GM12878 (cell line): ENCODE data around the gene MAP3K6. TPM values are rescaled to one million over a fixed set of nuclear protein-coding genes. Genes with fewer than 3 reads are reported as not detected.
"Not testable (repeated sequence)": the region's sequence is repeated elsewhere in the genome, so short reads cannot be mapped to it uniquely, and the experiment has no call there.

Source experiments
- ATAC-seq: fragments of 200-7000 bp; cut with Tn5 transposase; 3 replicates; pipeline ENCODE4 v1.9.1; 2020; ENCODE audit warnings: mild to moderate bottlenecking, moderate library complexity
- BruUV-seq: library from RNA; stranded (reverse); fragments of 400-500 nt; replicated peaks from 2 replicates; lab custom pipeline; 2021; lab: Mats Ljungman, UMichigan
- CTCF ChIA-PET: fragments of 300-600 bp; sonication (Branson Sonifier 250); formaldehyde crosslinking; extraction: SDS; loops from one replicate; lab custom pipeline; 2021; ENCODE audit warnings: inconsistent platforms; lab: Yijun Ruan, JAX
- POLR2A ChIA-PET: fragments of 350-600 bp; formaldehyde crosslinking; extraction: SDS; loops from one replicate; lab custom pipeline; 2021; ENCODE audit warnings: inconsistent platforms; lab: Charles Lee
- RAD21 ChIA-PET: fragments of 300-600 bp; sonication (Branson Sonifier 250); formaldehyde crosslinking; loops from one replicate; lab custom pipeline; 2023; ENCODE audit warnings: antibody characterized with exemption; ENCODE audit not compliant: unreplicated experiment; lab: Charles Lee
- SMC1A ChIA-PET: fragments of 300-600 bp; sonication (Branson Sonifier 250); formaldehyde crosslinking; loops from one replicate; lab custom pipeline; 2023; ENCODE audit not compliant: unreplicated experiment, uncharacterized antibody; lab: Charles Lee
- DNase-seq: peaks from one replicate; pipeline ENCODE4 v3.0.0-alpha.2; 2011; ENCODE audit warnings: low read depth, low spot score
- FAIRE-seq: peaks from 3 replicates; lab custom pipeline; 2011; peaks lifted over from hg19 to GRCh38; lab: Jason Lieb, UNC
- H2AFZ ChIP-seq: 2 replicates; pipeline ENCODE4 v1.6.0; 2011; ENCODE audit warnings: low read depth, low read length, control low read depth; ENCODE audit not compliant: control insufficient read depth
- H3K27ac ChIP-seq: 2 replicates; pipeline ENCODE4 v1.5.1; 2011; ENCODE audit warnings: control low read depth; ENCODE audit not compliant: control insufficient read depth, insufficient read depth
- H3K27me3 ChIP-seq, 2 experiments: replicated peaks in 1 of 2; 2 replicates each; pipeline versions ENCODE4 v1.6.0 to v1.6.1; 2011; ENCODE audit warnings: low read length in 1 of 2; ENCODE audit not compliant: control insufficient read depth in 2 of 2, insufficient read depth in 2 of 2
- H3K36me3 ChIP-seq, 2 experiments: 2 replicates each; pipeline ENCODE4 v1.5.1; 2011; ENCODE audit warnings: low read length in 1 of 2; ENCODE audit not compliant: control insufficient read depth in 2 of 2, insufficient read depth in 2 of 2
- H3K4me1 ChIP-seq: 2 replicates; pipeline ENCODE4 v1.6.1; 2011; ENCODE audit warnings: mild to moderate bottlenecking, low read length, moderate library complexity, mixed read lengths; ENCODE audit not compliant: control insufficient read depth, insufficient read depth
- H3K4me2 ChIP-seq: 2 replicates; pipeline ENCODE4 v1.6.0; 2011; ENCODE audit warnings: control low read depth; ENCODE audit not compliant: control insufficient read depth, insufficient read depth
- H3K4me3 ChIP-seq: fragments of 200-600 bp; sonication (generic); 2 replicates; pipeline ENCODE4 v1.5.1; 2016
- H3K79me2 ChIP-seq: 2 replicates; pipeline ENCODE4 v1.6.0; 2011; ENCODE audit warnings: low read length; ENCODE audit not compliant: control insufficient read depth, insufficient read depth
- H3K9ac ChIP-seq: 2 replicates; pipeline ENCODE4 v1.8.0; 2011; ENCODE audit warnings: low read length, control low read depth, mixed read lengths; ENCODE audit not compliant: control insufficient read depth, insufficient read depth
- H3K9me3 ChIP-seq: replicated peaks from 3 replicates; pipeline ENCODE4 v1.5.1; 2011; ENCODE audit warnings: mild to moderate bottlenecking, low read length; ENCODE audit not compliant: control insufficient read depth, insufficient read depth
- H4K20me1 ChIP-seq: 2 replicates; pipeline ENCODE4 v1.6.0; 2011; ENCODE audit not compliant: control insufficient read depth, insufficient read depth
- CBX5 ChIP-seq: sonication (generic); IDR thresholded peaks from 2 replicates; pipeline ENCODE4 v1.6.1; 2016; ENCODE audit warnings: low read depth, moderate library complexity, mild to moderate bottlenecking, inconsistent platforms
- HDAC2 ChIP-seq: fragments of 200-600 bp; sonication (generic); IDR thresholded peaks from 2 replicates; pipeline ENCODE4 v1.6.1; 2017
- HDGF ChIP-seq: fragments of 450-650 bp; IDR thresholded peaks from 2 replicates; pipeline ENCODE4 v1.6.1; 2016; ENCODE audit warnings: antibody characterized with exemption
- IKZF2 ChIP-seq, 2 experiments: fragments of 450-650 bp; IDR thresholded peaks; 2 replicates each; pipeline ENCODE4 v1.6.1; 2017; ENCODE audit warnings: mild to moderate bottlenecking in 2 of 2, moderate library complexity in 2 of 2
- MXI1 ChIP-seq: fragments of 150-350 bp; IDR thresholded peaks from 2 replicates; pipeline ENCODE4 v1.6.1; 2011; ENCODE audit warnings: low read depth, mild to moderate bottlenecking, inconsistent platforms, low read length, improper control_type of control experiment
- NBN ChIP-seq: fragments of 450-650 bp; IDR thresholded peaks from 2 replicates; pipeline ENCODE4 v1.6.1; 2016
- RFX5 ChIP-seq: IDR thresholded peaks from 2 replicates; pipeline ENCODE4 v1.6.1; 2011; ENCODE audit warnings: low read depth, low read length, improper control_type of control experiment
- SIN3A ChIP-seq: IDR thresholded peaks from 2 replicates; pipeline ENCODE4 v1.6.1; 2012; ENCODE audit warnings: low read depth, low read length, improper control_type of control experiment
- SMC3 ChIP-seq: IDR thresholded peaks from 2 replicates; pipeline ENCODE4 v1.6.1; 2011; ENCODE audit warnings: low read length, improper control_type of control experiment, borderline replicate concordance
- TAF1 ChIP-seq: IDR thresholded peaks from 2 replicates; pipeline ENCODE4 v1.6.1; 2011; ENCODE audit warnings: mild to moderate bottlenecking, low read depth, low read length, borderline replicate concordance
- ZBTB40 ChIP-seq: fragments of 450-650 bp; IDR thresholded peaks from 2 replicates; pipeline ENCODE4 v1.6.1; 2016; ENCODE audit warnings: mild to moderate bottlenecking, moderate library complexity, borderline replicate concordance
- WGBS: methylation state at CpG from one replicate; pipeline ENCODE4 v1.1.6; 2016; ENCODE audit warnings: low lambda C conversion rate; ENCODE audit not compliant: insufficient replicate concordance, insufficient coverage; ENCODE audit errors: missing lambda C conversion rate; 5-methylcytosine and 5-hydroxymethylcytosine counted together
- in situ Hi-C: fragments of 300-500 bp; cut with MboI; formaldehyde crosslinking; loops from 9 replicates; pipeline ENCODE4 v1.14.3; 2018; ENCODE audit warnings: mixed read lengths
- intact Hi-C: fragments of 100-400 bp; cut with micrococcal nuclease; formaldehyde crosslinking; loops from one replicate; pipeline ENCODE4 v1.14.2; 2022; ENCODE audit not compliant: unreplicated experiment
- polyA plus RNA-seq, 11 experiments: library from polyadenylated mRNA; depleted of rRNA in 4 of 11; unstranded in 6 of 11; stranded (reverse) in 5 of 11; fragments of >200 nt; fragmentation: Nextera tagmentation in 4 of 11; fragmentation: Illumina TruSeq in 1 of 11; extraction: Ambion mirVana in 4 of 11; extraction: Trizol in 1 of 11; gene quantifications; 1 replicate in 1 of 11; 2 replicates in 10 of 11; pipeline versions ENCODE4 v1.2.1 to v1.2.3, GENCODE V29; 2011 to 2016; ENCODE audit warnings: inconsistent platforms in 2 of 11, missing spikeins in 2 of 11, low read depth in 1 of 11
- total RNA-seq, 4 experiments: library from RNA; depleted of rRNA in 3 of 4; stranded (reverse); fragments of >200 nt in 3 of 4; fragmentation: Illumina TruSeq in 1 of 4; extraction: Trizol in 1 of 4; gene quantifications; 2 replicates each; pipeline versions ENCODE4 v1.2.1 to v1.2.3, GENCODE V29; 2013 to 2021
- TF ChIP-seq, protein P1 (sequence below): IDR thresholded peaks from 2 replicates; pipeline ENCODE4 v1.6.1; 2011; ENCODE audit warnings: mild to moderate bottlenecking, low read depth, low read length, moderate library complexity; ENCODE audit not compliant: insufficient replicate concordance
- TF ChIP-seq, protein P2 (sequence below): fragments of 450-650 bp; IDR thresholded peaks from 2 replicates; pipeline ENCODE4 v1.6.1; 2017; ENCODE audit warnings: low read depth, mild to moderate bottlenecking, moderate library complexity

The MAP3K6 gene
- total and polyA plus RNA-seq, 10 of the 15 experiments (the other 5 are each of a cell fraction or from before 2014, with no cell fraction given), result 0.15 to 3.4 (median 1.2) TPM; not detected in 1

DNA sequence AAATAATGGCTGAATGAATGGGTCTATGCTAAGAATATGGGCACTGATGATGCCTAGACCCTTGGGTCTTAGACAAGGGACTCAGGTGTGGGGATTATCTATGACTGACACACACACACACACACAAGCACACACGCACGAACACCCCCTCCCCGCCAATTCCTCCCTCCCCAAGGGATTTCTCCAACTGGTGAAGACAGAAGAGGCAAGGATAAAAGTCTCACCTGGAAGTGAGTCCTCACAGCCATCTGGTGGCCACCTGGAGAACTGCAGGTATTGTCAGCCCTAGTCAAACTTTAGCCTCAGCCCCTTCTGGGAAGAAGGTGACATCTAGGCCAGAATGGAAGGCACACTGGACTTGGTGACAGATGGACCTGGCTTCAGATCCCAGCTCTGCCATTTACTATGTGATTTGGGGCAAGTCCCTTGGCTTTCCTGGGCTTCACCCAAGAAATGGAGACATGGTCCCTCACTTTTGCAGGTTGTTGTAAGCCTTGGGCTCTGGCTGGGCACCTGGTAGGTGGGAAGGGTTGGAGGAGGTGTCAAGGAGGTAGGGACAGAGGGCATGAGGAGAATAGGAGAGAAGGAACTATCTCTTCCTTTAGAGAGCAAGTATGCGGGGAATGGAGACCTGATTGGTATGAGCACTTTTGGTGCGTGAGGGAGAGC is 21.7 kb upstream of the MAP3K6 start (continued):
- TF ChIP-seq, protein P1, sequence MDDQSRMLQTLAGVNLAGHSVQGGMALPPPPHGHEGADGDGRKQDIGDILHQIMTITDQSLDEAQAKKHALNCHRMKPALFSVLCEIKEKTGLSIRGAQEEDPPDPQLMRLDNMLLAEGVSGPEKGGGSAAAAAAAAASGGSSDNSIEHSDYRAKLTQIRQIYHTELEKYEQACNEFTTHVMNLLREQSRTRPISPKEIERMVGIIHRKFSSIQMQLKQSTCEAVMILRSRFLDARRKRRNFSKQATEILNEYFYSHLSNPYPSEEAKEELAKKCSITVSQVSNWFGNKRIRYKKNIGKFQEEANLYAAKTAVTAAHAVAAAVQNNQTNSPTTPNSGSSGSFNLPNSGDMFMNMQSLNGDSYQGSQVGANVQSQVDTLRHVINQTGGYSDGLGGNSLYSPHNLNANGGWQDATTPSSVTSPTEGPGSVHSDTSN, result no peak
- TF ChIP-seq TAF1, result no peak
- TF ChIP-seq MXI1, result no peak
- TF ChIP-seq RFX5, result no peak
- TF ChIP-seq HDGF, result peak; percentile 38; the same call in 1 of the 2 replicates
- TF ChIP-seq HDAC2, result no peak
- peak; percentile 51; the same call in 1 of the 2 replicates for TF ChIP-seq NBN
- no peak for TF ChIP-seq ZBTB40
- TF ChIP-seq CBX5, result no peak
- peak; percentile 98 for TF ChIP-seq SMC3
- no peak for TF ChIP-seq IKZF2 (IDR thresholded peaks at IDR 0.05)
- TF ChIP-seq SIN3A, result no peak
- TF ChIP-seq, protein P2, sequence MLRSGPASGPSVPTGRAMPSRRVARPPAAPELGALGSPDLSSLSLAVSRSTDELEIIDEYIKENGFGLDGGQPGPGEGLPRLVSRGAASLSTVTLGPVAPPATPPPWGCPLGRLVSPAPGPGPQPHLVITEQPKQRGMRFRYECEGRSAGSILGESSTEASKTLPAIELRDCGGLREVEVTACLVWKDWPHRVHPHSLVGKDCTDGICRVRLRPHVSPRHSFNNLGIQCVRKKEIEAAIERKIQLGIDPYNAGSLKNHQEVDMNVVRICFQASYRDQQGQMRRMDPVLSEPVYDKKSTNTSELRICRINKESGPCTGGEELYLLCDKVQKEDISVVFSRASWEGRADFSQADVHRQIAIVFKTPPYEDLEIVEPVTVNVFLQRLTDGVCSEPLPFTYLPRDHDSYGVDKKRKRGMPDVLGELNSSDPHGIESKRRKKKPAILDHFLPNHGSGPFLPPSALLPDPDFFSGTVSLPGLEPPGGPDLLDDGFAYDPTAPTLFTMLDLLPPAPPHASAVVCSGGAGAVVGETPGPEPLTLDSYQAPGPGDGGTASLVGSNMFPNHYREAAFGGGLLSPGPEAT, result 0 out of 2 replicates have a peak, but pooled peaks have one; percentile 19

DNA sequence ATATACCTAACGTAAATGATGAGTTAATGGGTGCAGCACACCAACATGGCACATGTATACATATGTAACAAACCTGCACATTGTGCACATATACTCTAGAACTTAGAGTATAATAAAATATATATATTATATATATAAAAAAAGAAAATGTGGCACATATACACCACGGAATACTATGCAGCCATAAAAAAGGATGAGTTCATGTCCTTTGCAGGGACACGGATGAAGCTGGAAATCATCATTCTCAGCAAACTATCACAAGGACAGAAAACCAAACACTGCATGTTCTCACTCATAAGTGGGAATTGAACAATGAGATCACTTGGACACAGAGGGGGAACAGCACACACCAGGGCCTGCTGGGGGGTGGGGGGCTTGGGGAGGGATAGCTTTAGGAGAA is 18.0 kb upstream of the MAP3K6 start:
- in situ Hi-C loops, DNase-seq: not testable (repeated sequence)

More for the DNA sequence above, 18.0 kb upstream of the MAP3K6 start:
- ChIA-PET RAD21 (interaction anchor here (0.6 to 3.5 kb wide), 2 partner anchors 83 to 343 kb away, joined by 3 to 34 read pairs; no protein-coding TSS in a partner anchor), CTCF (interaction anchor here (1.0 to 9.0 kb wide), 5 partner anchors 18 to 87 kb away, joined by 3 to 242 read pairs (median 77); partner anchors contain the start of gene MAP3K6), SMC1A (interaction anchor here (2.0 kb wide), 1 partner anchor 10 kb away, joined by 5 read pairs; no protein-coding TSS in a partner anchor)
- H4K20me1 ChIP-seq, H3K36me3 ChIP-seq, FAIRE-seq, H2AFZ ChIP-seq, H3K27me3 ChIP-seq, H3K79me2 ChIP-seq, H3K4me2 ChIP-seq, ATAC-seq, H3K9me3 ChIP-seq, H3K4me3 ChIP-seq, H3K27ac ChIP-seq, intact Hi-C loops, H3K4me1 ChIP-seq, H3K9ac ChIP-seq, BruUV-seq, POLR2A ChIA-PET: not testable (repeated sequence)
- 35% methylated on average over 3 of the region's 3 CpGs for WGBS
